ENCODE results near the gene POLR2E.

DNA sequence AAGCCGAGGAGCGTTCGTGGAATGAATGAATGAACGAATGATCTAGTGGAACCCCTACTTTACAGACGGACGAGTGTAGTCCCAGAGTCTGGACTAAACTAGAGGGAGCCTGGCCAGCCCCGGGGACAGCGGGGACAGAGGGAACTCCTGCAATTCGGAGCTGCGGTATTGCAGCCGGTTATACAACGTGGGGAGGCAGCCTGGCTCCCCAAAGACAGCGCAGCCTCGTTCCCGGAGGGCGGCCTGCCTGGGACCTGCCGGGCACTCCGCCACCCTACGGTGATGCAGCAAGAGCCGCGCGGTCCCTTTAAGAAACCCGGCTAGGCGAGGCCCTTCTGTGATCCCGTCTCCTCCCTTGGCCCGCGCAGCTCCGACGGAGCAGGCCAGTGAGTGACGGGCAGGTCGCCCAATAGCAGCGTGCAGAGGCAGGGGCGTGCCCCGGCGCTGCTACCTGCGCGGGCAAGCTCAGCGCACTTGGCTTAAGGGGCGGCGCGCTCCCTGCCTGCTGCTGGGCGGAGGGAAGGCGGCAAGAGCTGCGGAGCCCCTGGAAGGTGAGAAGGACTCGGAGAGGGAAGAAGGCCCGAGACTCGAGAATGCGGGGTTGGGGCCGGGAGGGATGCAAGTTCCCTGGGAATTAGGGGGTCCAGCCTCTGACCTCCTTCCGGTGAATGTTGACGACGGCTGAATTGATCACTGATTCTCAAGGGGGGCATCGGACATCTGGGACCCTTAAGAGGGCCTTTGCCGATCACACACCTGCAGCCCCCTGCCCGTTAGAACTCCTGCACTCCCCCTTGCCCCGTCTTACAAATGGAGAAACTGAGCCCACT, 55.3 kb downstream of the POLR2E start, which contains the start of gene ABCA7:
- TF ChIP-seq, protein P1, sequence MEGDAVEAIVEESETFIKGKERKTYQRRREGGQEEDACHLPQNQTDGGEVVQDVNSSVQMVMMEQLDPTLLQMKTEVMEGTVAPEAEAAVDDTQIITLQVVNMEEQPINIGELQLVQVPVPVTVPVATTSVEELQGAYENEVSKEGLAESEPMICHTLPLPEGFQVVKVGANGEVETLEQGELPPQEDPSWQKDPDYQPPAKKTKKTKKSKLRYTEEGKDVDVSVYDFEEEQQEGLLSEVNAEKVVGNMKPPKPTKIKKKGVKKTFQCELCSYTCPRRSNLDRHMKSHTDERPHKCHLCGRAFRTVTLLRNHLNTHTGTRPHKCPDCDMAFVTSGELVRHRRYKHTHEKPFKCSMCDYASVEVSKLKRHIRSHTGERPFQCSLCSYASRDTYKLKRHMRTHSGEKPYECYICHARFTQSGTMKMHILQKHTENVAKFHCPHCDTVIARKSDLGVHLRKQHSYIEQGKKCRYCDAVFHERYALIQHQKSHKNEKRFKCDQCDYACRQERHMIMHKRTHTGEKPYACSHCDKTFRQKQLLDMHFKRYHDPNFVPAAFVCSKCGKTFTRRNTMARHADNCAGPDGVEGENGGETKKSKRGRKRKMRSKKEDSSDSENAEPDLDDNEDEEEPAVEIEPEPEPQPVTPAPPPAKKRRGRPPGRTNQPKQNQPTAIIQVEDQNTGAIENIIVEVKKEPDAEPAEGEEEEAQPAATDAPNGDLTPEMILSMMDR (IDR thresholded peaks at IDR 0.05 in 2 of 3, conservative IDR thresholded peaks at IDR 0.05 in 1 of 3; ENCODE audit: control insufficient read depth in 2 of 3, extremely low read depth in 1 of 3, insufficient read depth in 1 of 3, low read depth in 3 of 3, low read length in 3 of 3), result peak in 1 of 3 experiments; percentile 4; a peak in 1 of 6 replicates
- TF ChIP-seq ZNF274 (IDR thresholded peaks at IDR 0.05; ENCODE audit: insufficient read depth, insufficient read length) (no peak), BRCA1 (IDR thresholded peaks at IDR 0.05; ENCODE audit: low read depth, low read length) (no peak), ZNF207 (IDR thresholded peaks at IDR 0.05; ENCODE audit: borderline replicate concordance) (no peak), POLR2A (IDR thresholded peaks at IDR 0.05; ENCODE audit: low read depth, low read length) (peak; percentile 94)
- TF ChIP-seq, protein P2, sequence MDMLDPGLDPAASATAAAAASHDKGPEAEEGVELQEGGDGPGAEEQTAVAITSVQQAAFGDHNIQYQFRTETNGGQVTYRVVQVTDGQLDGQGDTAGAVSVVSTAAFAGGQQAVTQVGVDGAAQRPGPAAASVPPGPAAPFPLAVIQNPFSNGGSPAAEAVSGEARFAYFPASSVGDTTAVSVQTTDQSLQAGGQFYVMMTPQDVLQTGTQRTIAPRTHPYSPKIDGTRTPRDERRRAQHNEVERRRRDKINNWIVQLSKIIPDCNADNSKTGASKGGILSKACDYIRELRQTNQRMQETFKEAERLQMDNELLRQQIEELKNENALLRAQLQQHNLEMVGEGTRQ (IDR thresholded peaks at IDR 0.05; ENCODE audit: borderline replicate concordance, low read depth, low read length), result no peak
- TF ChIP-seq, protein P3, sequence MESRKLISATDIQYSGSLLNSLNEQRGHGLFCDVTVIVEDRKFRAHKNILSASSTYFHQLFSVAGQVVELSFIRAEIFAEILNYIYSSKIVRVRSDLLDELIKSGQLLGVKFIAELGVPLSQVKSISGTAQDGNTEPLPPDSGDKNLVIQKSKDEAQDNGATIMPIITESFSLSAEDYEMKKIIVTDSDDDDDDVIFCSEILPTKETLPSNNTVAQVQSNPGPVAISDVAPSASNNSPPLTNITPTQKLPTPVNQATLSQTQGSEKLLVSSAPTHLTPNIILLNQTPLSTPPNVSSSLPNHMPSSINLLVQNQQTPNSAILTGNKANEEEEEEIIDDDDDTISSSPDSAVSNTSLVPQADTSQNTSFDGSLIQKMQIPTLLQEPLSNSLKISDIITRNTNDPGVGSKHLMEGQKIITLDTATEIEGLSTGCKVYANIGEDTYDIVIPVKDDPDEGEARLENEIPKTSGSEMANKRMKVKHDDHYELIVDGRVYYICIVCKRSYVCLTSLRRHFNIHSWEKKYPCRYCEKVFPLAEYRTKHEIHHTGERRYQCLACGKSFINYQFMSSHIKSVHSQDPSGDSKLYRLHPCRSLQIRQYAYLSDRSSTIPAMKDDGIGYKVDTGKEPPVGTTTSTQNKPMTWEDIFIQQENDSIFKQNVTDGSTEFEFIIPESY (IDR thresholded peaks at IDR 0.05), result no peak

All from GM12878 (cell line).